Heart left ventricle (tissue), 13 donors: ENCODE results near the gene GSG1L.

Source experiments
- POLR2A ChIP-seq, 2 donors: fragments of 450-650 bp; IDR thresholded peaks; one replicate each; pipeline ENCODE4 v1.6.1; 2017; ENCODE audit warnings: antibody characterized with exemption in 2 of 2, mild to moderate bottlenecking in 2 of 2, moderate library complexity in 2 of 2
- TF ChIP-seq, protein P1 (sequence below), 12 donors: fragments of 200-600 bp; sonication (generic) in 4 of 12; IDR thresholded peaks; one replicate each; pipeline versions ENCODE4 v1.5.0 to v1.8.0; 2018 to 2022; ENCODE audit warnings: antibody characterized with exemption in 12 of 12, mild to moderate bottlenecking in 5 of 12
- donor health status: ischemic (EF 13 %, LVEDD 7.1; RV severe dilation, severe dysfunction).
- donor health status: DM: no; HTN: yes; CAD: no.
- donor health status: DM: no; HTN: no; CAD: no.
- donor health status: ischemic (EF 25% LVEDD 6.9; RV normal size, moderate dysfunction).
- donor health status: ischemic (EF 25% LVEDD 5.7; RV mildly dilated, moderate dysfunction).
- donor health status: ischemic (EF 35%, LVEDD 5.7; RV mildly dilated, moderate dysfunction).
- donor health status: nonischemic (EF 11% LVEDD 7.7; RV severe dilation, severe dysfunction).
- donor health status: DM: yes; HTN: yes; CAD: no.
- donor health status: PGD.
- donor health status: ischemic (EF 29% LVEDD 5.4; RV normal size, mild dysfunction).
- donor health status: nonischemic (EF 23%, LVEDD 6.1; RV moderate dilation, normal function).

DNA sequence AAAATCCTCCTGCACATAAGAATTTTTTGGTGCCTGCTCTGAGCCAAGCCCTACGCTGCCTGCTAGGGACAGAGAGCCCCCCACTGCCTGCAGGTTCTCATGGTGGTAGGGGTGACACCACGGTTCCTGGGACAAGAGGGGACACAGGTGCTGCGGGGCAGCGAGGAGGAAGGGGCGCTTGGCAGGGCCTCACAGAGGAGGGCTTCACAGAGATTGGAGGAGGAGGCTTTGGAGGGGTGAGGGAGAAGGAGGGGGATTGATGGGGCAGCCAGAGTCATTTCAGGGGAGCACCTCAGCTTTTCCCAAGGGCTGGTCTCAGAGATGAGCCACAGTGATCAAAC, 29.8 kb upstream of the GSG1L start:
- TF ChIP-seq, protein P1, sequence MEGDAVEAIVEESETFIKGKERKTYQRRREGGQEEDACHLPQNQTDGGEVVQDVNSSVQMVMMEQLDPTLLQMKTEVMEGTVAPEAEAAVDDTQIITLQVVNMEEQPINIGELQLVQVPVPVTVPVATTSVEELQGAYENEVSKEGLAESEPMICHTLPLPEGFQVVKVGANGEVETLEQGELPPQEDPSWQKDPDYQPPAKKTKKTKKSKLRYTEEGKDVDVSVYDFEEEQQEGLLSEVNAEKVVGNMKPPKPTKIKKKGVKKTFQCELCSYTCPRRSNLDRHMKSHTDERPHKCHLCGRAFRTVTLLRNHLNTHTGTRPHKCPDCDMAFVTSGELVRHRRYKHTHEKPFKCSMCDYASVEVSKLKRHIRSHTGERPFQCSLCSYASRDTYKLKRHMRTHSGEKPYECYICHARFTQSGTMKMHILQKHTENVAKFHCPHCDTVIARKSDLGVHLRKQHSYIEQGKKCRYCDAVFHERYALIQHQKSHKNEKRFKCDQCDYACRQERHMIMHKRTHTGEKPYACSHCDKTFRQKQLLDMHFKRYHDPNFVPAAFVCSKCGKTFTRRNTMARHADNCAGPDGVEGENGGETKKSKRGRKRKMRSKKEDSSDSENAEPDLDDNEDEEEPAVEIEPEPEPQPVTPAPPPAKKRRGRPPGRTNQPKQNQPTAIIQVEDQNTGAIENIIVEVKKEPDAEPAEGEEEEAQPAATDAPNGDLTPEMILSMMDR (IDR thresholded peaks at IDR 0.05): no peak
- TF ChIP-seq POLR2A (IDR thresholded peaks at IDR 0.05): no peak
